Effector memory CD4-positive, alpha-beta T cell (primary cell): ENCODE results near the gene GPR142.

Experiments
- DNase-seq, 3 donors: peaks; one replicate each; pipeline ENCODE4 v3.0.0-alpha.2; 2020
- H3K27ac ChIP-seq: 2 replicates; pipeline ENCODE4 v1.7.0; 2013; ENCODE audit warnings: mild to moderate bottlenecking, low read length, moderate library complexity; ENCODE audit not compliant: insufficient read depth, poor library complexity, severe bottlenecking
- H3K27me3 ChIP-seq: replicated peaks from 2 replicates; pipeline ENCODE4 v1.7.0; 2013; ENCODE audit warnings: mild to moderate bottlenecking, low read length; ENCODE audit not compliant: insufficient read depth, control insufficient read depth, poor library complexity, severe bottlenecking
- H3K36me3 ChIP-seq: 2 replicates; pipeline ENCODE4 v1.7.0; 2013; ENCODE audit warnings: mild to moderate bottlenecking, low read length, moderate library complexity; ENCODE audit not compliant: control insufficient read depth, insufficient read depth
- H3K4me1 ChIP-seq: 2 replicates; pipeline ENCODE4 v1.7.0; 2013; ENCODE audit warnings: low read length, mild to moderate bottlenecking; ENCODE audit not compliant: control insufficient read depth, insufficient read depth, poor library complexity, severe bottlenecking
- H3K4me3 ChIP-seq: 2 replicates; pipeline ENCODE4 v1.7.0; 2013; ENCODE audit warnings: low read length, low read depth, mild to moderate bottlenecking; ENCODE audit not compliant: insufficient read depth, poor library complexity, severe bottlenecking
- H3K9me3 ChIP-seq: 2 replicates; pipeline ENCODE4 v1.7.0; 2013; ENCODE audit warnings: mild to moderate bottlenecking, low read length, moderate library complexity; ENCODE audit not compliant: control insufficient read depth

Gene GPR142

DNA sequence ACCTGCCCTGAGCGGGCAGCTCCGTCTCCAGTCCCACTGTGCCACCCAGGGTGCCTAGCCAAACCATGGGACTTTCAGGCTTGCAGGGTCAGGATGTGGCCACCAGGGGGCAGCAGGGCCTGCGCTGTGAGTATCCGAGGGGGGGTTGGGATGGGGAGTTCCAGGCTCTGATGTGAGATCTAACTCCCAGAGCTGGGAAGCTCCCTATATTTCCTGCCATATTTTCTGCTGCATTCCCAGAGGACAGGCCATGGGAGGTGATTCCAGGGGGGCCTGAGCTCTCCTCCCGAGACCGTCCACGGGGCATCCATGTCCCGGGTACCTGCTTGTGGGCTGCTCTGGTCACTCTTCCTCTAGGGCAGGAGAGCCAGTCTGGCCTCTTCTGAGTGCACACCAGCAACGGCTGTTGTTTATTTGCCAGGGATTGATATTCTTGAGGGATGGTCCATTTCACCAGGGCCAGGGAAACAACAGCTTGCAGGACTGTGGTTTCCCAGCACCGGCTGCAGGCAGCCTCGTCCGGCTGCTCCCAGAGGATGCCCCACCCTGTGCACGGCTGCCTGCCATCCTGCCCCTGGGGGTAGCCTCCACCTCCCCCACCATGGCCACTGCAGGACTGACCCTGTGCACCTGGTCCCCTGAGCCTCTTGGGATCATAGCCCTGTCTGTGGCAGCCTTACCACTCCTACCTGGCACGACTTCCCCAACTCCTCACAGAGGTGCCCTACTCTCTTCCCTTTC is 1.2 kb downstream of the GPR142 start:
- Histone ChIP-seq H3K27me3 (no peaks in the 10 kb centered on the region), H3K4me1 (peaks cover 15% of the 10 kb centered on the region), H3K36me3 (no peaks in the 10 kb centered on the region), H3K9me3 (no peaks in the 10 kb centered on the region), H3K4me3 (no peak overlapping the region), H3K27ac (no peak overlapping the region)
- peak; percentile 47 to 67 (median 51) for DNase-seq

DNA sequence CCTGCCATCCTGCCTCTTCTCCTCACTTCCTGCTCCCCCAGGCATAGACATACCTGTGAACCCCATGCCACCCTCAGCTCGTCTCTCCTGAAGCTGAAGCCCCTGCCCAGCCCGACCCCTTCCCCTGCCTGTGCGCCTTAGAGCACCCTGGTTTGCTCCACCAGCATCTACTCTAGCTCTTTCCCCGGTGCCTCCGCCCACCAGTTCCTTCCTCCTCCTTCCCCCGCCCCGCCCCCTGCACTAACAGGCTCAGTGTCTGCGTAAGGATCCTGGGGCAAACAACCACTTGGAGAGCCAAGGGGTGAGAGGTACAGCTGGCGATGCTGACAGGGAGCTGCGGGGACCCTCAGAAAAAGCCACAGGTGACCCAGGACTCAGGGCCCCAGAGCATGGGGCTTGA is 1.9 kb downstream of the GPR142 start:
- no peak overlapping the region for H3K4me3 ChIP-seq
- peaks cover 15% of the 10 kb centered on the region for H3K4me1 ChIP-seq
- no peaks in the 10 kb centered on the region for H3K27me3 ChIP-seq
- no peak overlapping the region for H3K27ac ChIP-seq
- peak in 2 of 3 donors; percentile 29 to 34 for DNase-seq
- H3K36me3 ChIP-seq, result no peaks in the 10 kb centered on the region
- H3K9me3 ChIP-seq, result no peaks in the 10 kb centered on the region

DNA sequence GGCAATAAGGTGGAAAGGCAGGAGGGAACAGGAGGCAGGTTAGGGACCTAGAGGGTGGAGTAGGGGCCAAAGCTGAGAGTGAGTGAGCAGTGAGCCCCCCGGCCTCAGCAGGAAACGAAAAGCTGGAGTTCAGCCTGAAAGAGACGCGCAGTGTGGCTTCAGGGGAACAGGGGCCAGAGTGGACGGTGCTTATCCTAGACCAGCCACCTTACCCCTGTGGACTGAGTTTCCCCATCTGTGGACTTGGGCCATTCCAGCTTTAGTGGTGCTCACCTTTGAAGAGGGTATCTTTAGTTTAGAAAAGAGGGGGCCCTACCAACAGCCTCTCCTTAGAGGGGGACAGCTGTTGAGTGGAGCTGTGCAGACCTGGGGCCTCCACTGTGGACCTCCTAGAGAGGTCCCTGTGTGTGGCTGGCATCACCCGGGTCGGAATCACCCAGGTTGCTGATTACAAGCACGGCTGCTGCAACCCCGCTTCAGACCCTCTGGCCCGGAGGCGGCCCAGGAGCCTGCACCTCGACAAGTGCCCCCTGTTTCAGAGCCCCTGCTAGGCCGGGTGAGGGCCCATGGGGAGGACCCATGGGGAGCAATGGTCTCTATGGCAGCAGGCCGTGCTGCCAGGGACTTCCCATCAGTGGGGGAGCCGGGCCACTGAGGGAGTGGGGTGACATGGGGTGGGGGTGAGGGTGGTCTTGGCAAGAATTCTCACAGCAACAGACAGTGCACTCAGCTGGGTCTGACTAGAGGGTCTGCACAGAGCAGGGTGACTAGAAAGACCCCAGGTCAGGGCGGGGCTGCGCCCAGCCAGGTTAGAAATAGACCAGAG is 2.6 kb downstream of the GPR142 start:
- Histone ChIP-seq H3K9me3 (no peaks in the 10 kb centered on the region), H3K36me3 (no peaks in the 10 kb centered on the region), H3K4me3 (no peak overlapping the region), H3K27me3 (no peaks in the 10 kb centered on the region), H3K27ac (no peak overlapping the region), H3K4me1 (peaks cover 15% of the 10 kb centered on the region)
- no peak for DNase-seq

DNA sequence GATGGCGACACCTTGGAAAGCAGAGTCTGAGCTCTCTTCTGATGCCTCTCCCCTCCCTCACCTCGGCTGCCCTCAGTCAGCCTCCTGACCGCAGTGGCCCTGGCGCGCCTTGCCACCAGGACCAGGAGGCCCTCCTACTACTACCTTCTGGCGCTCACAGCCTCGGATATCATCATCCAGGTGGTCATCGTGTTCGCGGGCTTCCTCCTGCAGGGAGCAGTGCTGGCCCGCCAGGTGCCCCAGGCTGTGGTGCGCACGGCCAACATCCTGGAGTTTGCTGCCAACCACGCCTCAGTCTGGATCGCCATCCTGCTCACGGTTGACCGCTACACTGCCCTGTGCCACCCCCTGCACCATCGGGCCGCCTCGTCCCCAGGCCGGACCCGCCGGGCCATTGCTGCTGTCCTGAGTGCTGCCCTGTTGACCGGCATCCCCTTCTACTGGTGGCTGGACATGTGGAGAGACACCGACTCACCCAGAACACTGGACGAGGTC is 4.4 kb downstream of the GPR142 start:
- H3K4me1 ChIP-seq, result peaks cover 15% of the 10 kb centered on the region
- H3K27me3 ChIP-seq, result no peaks in the 10 kb centered on the region
- DNase-seq, result no peak
- no peaks in the 10 kb centered on the region for H3K36me3 ChIP-seq
- no peak overlapping the region for H3K4me3 ChIP-seq
- no peaks in the 10 kb centered on the region for H3K9me3 ChIP-seq
- no peak overlapping the region for H3K27ac ChIP-seq

DNA sequence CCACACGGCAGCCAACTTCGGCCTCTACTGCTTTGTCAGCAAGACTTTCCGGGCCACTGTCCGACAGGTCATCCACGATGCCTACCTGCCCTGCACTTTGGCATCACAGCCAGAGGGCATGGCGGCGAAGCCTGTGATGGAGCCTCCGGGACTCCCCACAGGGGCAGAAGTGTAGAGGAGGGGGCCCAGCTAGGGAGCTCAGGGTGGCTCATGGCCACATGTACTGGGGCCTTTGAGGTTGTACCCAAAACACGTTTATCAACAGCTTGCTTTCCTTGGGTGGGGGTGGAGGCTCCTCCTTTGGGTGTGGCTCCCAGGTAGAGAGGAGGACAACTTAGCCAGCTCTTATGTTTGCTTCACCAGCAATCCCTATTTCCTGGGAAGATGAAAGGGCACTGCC is 5.1 kb downstream of the GPR142 start:
- Histone ChIP-seq H3K9me3 (no peaks in the 10 kb centered on the region), H3K4me1 (peaks cover 15% of the 10 kb centered on the region), H3K27ac (no peak overlapping the region), H3K4me3 (no peak overlapping the region), H3K36me3 (no peaks in the 10 kb centered on the region), H3K27me3 (no peaks in the 10 kb centered on the region)
- no peak for DNase-seq

DNA sequence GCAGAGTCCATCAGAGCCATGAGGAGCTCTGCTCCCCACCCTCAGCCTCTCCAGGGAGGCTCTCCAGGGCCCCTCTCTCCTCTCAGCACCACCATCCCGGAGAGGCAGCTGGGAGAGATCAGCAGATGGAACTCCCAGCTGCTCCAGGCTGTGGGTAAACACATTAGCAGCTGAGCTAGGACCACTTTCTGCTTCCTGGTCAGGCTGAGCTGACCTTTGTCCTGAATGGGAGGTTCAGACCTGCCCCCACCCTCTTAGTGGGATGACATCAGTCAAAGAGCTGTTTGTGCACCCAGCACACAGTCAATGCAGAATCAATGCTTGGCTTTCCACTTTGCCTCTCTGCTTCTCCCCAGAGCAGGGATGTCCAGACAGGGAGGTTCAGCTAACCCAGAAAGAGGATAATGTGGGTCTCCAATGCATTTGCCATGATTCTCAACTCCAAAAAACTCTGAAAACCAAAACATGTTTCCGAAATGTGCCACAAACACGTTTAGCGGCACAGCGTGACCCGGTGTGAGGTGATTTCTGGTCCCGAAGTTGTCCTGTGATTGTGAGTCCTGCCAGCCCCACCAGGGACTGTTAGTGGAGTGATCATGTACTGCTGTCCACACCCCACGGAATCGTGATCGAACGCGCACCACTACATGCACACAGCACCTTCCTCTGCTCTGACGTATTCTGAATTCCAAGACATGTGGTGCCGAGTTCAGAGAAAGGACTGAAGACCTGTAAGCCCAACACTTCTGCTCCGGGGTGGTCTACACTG is 6.7 kb downstream of the GPR142 start:
- H3K4me1 ChIP-seq, result peaks cover 5% of the 10 kb centered on the region
- H3K4me3 ChIP-seq, result no peak overlapping the region
- no peaks in the 10 kb centered on the region for H3K27me3 ChIP-seq
- H3K36me3 ChIP-seq, result no peaks in the 10 kb centered on the region
- no peaks in the 10 kb centered on the region for H3K9me3 ChIP-seq
- H3K27ac ChIP-seq, result no peak overlapping the region
- no peak for DNase-seq

DNA sequence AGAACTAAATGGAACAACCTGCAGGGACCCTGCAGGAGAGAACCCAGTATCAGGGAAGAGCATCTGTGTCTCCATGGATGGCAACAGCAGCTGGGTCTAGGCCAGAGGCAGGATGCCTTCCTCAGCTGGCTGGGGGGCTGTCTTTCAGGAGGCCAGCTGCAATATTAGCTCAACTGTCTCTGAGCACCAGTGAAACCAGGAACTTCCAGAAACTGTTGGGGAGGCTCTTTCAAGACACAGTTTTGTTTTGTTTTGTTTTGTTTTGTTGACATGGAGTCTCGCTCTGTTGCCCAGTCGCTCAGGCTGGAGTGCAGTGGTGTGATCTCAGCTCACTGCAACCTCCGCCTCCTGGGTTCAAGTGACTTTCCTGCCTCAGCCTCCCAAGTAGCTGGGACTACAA is 7.6 kb downstream of the GPR142 start:
- Histone ChIP-seq H3K4me1 (peaks cover 7% of the 10 kb centered on the region), H3K27ac (no peak overlapping the region), H3K9me3 (no peaks in the 10 kb centered on the region), H3K27me3 (no peaks in the 10 kb centered on the region), H3K36me3 (no peaks in the 10 kb centered on the region), H3K4me3 (no peak overlapping the region)
- no peak for DNase-seq

DNA sequence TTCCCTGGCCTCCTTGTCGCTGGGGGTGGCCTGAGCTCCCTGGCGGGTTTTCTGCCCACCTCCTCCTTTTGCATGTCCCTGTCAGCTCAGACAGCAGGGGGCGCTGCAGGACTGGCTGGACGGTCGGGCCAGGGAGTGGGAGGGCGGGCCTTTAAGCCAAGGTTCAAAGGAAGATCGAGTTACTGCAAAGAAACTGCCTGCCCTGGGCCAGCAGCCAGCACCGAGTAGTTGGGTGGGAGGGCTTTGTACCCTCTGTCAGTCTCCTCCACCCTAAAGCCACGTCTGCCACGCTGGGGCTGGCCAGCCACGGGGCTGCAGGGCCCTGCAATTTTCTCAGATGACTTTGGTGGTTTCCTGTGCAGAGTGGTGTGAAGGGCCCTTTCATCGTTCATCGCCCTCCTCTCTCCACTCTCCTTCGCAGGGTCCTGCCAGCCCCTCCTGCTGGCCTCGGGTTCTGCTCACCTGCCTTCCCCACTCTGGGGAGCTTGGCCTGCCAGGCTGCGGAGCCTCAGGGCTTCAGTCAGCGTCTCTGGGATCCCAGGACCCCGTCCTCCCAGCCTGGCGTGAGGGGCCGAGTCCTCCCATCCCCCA is 12.3 kb downstream of the GPR142 start:
- Histone ChIP-seq H3K27ac (no peak overlapping the region), H3K36me3 (no peaks in the 10 kb centered on the region), H3K27me3 (no peaks in the 10 kb centered on the region), H3K9me3 (no peaks in the 10 kb centered on the region), H3K4me3 (no peak overlapping the region), H3K4me1 (peaks cover 8% of the 10 kb centered on the region)
- DNase-seq, result peak; percentile 74 to 86 (median 83)

DNA sequence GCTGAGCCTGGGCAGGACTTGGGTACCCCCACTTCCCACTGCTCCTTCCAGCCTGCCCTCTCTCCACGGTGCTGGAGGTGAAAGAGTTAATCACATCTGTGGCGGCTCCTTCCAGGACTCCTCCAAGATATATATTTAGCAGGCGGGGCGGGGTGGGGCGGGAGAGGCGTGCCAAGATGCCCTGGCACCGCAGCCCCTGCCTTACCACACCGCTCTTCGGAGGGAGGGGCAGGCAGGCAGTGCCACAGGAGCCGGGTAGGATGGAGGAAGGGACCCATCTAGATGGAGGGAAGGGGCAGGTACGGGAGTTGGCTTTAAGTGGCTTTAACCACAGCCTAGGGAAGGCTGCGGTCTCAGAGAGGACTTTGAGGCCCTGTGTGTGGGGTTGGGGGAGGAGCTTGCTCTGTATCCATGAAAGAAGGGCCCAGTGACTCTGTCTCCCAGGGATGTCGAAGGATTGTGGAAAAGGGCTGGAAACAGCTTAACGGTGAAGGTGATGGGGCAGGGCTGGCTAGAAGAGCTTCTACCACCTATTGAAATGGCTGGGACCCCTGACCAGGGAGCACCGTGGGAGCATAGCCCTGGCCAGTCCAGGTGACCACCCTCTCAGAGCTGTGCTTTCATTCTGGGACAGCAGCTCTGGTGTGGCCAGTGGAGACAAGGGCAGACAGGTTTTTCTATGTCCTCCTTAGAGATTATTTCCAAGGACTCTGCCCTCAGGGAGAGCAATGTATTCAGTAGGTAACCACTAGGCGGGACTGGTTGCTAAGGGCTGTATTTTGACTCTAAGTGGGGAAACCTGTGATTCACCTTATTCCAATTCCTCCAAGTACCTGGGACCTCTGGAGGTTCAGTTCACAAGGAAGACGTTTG is 13.0 kb downstream of the GPR142 start:
- Histone ChIP-seq H3K27ac (no peak overlapping the region), H3K9me3 (no peaks in the 10 kb centered on the region), H3K4me3 (no peak overlapping the region), H3K27me3 (no peaks in the 10 kb centered on the region), H3K36me3 (no peaks in the 10 kb centered on the region), H3K4me1 (peaks cover 8% of the 10 kb centered on the region)
- DNase-seq, result no peak
